Measurements from ENCODE around the gene SRSF9.

SRSF9 gene

GRCh38 chr12:120488057-120488640 is 18.6 kb upstream of the SRSF9 start:
- TF ChIP-seq CTCF (IDR thresholded peaks at IDR 0.05): no peak

GRCh38 chr12:120485961-120486881 is 16.7 kb upstream of the SRSF9 start:
- no peak for TF ChIP-seq CTCF (IDR thresholded peaks at IDR 0.05)

GRCh38 chr12:120483621-120484020 is 14.1 kb upstream of the SRSF9 start:
- no peak for TF ChIP-seq CTCF (IDR thresholded peaks at IDR 0.05)

GRCh38 chr12:120481022-120481767 is 11.6 kb upstream of the SRSF9 start:
- no peak for TF ChIP-seq CTCF (IDR thresholded peaks at IDR 0.05)

- TF ChIP-seq CTCF (IDR thresholded peaks at IDR 0.05): no peak
These were observed 10.7 kb upstream of the SRSF9 start for GRCh38 chr12:120480211-120480610.

GRCh38 chr12:120479458-120479857 is 9.9 kb upstream of the SRSF9 start:
- no peak for TF ChIP-seq CTCF (IDR thresholded peaks at IDR 0.05)

GRCh38 chr12:120475643-120476042 is 6.1 kb upstream of the SRSF9 start:
- no peak for TF ChIP-seq CTCF (IDR thresholded peaks at IDR 0.05)
